Measurements from ENCODE around the gene MPI. TPM values are rescaled to one million over a fixed set of nuclear protein-coding genes. Genes with fewer than 3 reads are reported as not detected.

The MPI gene
- polyA plus RNA-seq, 1 donor from 2014 or later: 43.0 TPM

Other genes starting within 250 kb of the MPI start
- 18.5 TPM for gene EDC3, start 194.0 kb upstream of the MPI start, polyA plus RNA-seq
- not detected for gene CYP1A1, start 164.5 kb upstream of the MPI start, polyA plus RNA-seq
- gene CYP1A2, start 141.2 kb upstream of the MPI start, polyA plus RNA-seq: not detected
- 214 TPM for gene CSK, start 108.0 kb upstream of the MPI start, polyA plus RNA-seq
- gene LMAN1L, start 77.2 kb upstream of the MPI start, polyA plus RNA-seq: not detected
- gene CPLX3, start 63.4 kb upstream of the MPI start, polyA plus RNA-seq: not detected
- gene ULK3, start 46.9 kb upstream of the MPI start, polyA plus RNA-seq: 25.2 TPM
- gene SCAMP2, start 16.7 kb upstream of the MPI start, polyA plus RNA-seq: 157 TPM
- 42.7 TPM for gene FAM219B, start 16.8 kb downstream of the MPI start, polyA plus RNA-seq
- gene COX5A, start 48.0 kb downstream of the MPI start, polyA plus RNA-seq: 325 TPM
- 4.9 TPM for gene RPP25, start 66.7 kb downstream of the MPI start, polyA plus RNA-seq
- 0.24 TPM for gene SCAMP5, start 105.5 kb downstream of the MPI start, polyA plus RNA-seq
- gene PPCDC, start 133.5 kb downstream of the MPI start, polyA plus RNA-seq: 12.6 TPM